ENCODE measurements around the gene MYO18B.

DNA sequence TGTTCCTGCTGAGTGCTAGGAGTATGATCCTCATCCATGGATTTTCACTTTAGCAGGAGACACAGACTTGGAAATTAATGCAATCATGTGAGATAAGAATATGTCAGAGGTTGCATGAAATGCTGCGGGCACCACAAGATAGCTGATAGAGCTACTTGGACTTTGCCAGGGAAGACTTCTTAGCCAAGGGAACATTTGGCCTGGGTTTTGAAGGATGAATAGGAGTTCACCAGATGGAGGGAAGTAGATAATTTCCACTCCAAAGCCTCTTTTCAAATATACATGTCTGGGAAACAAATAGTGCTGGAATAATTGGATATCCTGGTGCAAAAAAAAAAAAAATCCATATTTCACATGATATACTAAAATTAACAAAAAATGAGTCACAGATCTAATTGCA lies 44.2 kb downstream of the MYO18B start:
- TF ChIP-seq, protein P1, sequence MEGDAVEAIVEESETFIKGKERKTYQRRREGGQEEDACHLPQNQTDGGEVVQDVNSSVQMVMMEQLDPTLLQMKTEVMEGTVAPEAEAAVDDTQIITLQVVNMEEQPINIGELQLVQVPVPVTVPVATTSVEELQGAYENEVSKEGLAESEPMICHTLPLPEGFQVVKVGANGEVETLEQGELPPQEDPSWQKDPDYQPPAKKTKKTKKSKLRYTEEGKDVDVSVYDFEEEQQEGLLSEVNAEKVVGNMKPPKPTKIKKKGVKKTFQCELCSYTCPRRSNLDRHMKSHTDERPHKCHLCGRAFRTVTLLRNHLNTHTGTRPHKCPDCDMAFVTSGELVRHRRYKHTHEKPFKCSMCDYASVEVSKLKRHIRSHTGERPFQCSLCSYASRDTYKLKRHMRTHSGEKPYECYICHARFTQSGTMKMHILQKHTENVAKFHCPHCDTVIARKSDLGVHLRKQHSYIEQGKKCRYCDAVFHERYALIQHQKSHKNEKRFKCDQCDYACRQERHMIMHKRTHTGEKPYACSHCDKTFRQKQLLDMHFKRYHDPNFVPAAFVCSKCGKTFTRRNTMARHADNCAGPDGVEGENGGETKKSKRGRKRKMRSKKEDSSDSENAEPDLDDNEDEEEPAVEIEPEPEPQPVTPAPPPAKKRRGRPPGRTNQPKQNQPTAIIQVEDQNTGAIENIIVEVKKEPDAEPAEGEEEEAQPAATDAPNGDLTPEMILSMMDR (conservative IDR thresholded peaks at IDR 0.05), result no peak
- TF ChIP-seq ZFX (IDR thresholded peaks at IDR 0.05), result no peak

All from C4-2B (cell line).